ENCODE results near the gene PRSS3.
"Not testable (repeated sequence)": the region's sequence is repeated elsewhere in the genome, so short reads cannot be mapped to it uniquely, and the experiment has no call there.

Gene PRSS3

DNA sequence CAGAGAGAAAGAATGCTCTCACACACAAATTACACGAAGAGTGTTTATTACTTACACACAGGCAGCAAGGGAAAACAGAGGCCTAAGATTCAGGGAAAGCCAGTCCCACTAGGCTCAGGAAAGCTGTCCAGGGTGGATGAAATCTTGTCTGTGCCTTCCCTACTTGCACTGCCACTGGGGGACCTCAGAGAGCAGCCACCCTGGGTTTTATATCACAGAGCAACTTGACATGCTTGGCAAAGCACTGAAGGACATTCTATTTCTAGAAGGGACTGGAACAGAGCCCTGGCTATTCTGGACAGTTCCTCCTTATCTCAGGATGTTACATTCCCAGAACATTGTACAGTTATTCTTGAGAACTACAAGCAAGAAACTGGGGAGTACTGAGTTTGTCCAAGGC lies 7.5 kb upstream of the PRSS3 start:
- DNase-seq, result no peak

DNA sequence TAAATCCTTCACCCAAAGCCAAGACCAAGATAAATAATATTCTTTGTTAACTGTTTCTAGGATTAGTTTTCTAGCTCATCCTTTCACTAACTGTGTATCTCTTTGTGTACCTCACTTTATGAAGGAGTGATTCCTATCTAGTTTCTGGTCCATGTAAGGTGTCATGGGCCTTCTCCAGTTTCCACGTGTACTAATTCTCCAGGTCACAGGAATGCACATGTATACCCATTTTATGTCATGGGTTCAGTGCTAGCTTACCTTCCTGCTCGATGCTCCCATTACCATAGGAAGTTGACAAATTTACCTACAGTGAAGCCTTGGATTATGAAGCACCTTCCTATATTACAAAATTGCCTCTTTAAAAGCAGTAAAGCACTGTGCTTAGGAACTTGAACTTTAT lies 5.9 kb upstream of the PRSS3 start:
- DNase-seq, result not testable (repeated sequence)

GRCh38 chr9:33791117-33791516 lies 4.2 kb upstream of the PRSS3 start:
- peak in 1 of 2 donors; percentile 35 for DNase-seq

- not testable (repeated sequence) for DNase-seq
These were observed 1.9 kb upstream of the PRSS3 start for GRCh38 chr9:33793496-33793895.

- DNase-seq, result no peak
These were observed 801 bp upstream of the PRSS3 start for GRCh38 chr9:33794560-33794959.

- no peak for DNase-seq
These were observed 458 bp downstream of the PRSS3 start for GRCh38 chr9:33795819-33796218.

DNA sequence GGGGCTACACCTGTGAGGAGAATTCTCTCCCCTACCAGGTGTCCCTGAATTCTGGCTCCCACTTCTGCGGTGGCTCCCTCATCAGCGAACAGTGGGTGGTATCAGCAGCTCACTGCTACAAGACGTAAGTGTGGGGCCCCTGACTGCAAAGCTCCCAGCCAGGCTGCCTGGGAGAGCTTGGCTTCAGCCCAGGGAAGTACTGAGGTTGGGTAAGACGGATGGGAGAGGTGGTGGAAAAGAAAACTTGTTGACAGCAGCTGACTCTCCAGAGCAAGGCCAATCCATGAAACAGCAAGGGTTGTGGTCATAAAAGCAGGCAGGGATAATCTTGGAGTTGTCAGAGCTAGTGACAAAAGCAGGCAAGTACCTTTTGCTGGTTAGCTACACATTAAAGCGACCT lies 1.3 kb downstream of the PRSS3 start:
- DNase-seq, result not testable (repeated sequence)

DNA sequence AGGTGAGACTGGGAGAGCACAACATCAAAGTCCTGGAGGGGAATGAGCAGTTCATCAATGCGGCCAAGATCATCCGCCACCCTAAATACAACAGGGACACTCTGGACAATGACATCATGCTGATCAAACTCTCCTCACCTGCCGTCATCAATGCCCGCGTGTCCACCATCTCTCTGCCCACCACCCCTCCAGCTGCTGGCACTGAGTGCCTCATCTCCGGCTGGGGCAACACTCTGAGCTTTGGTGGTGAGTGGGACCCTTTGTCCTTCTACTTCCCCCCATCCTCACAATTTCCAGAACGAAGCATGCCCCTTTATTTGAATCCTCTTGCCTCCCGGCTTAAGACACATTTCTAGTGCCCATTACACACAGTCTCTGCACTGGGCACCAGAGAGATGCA lies 2.5 kb downstream of the PRSS3 start:
- no peak for DNase-seq

DNA sequence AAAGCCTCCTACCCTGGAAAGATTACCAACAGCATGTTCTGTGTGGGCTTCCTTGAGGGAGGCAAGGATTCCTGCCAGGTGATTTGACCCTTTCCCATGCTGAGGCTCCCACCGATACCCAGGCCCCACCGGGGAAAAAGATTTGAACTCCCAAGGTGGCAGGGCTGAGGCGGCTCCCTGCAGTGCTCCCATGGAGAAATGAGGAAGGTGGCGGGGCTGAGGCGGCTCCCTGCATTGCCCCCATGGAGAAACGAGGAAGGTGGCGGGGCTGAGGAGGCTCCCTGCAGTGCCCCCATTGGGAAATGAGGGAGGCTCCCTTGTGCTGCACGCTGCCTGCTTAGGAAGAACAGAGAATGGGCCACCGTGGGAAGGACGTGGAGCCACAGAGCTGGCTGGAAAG lies 3.2 kb downstream of the PRSS3 start:
- no peak for DNase-seq

GRCh38 chr9:33799928-33800704 lies 4.8 kb downstream of the PRSS3 start:
- DNase-seq, result no peak

DNA sequence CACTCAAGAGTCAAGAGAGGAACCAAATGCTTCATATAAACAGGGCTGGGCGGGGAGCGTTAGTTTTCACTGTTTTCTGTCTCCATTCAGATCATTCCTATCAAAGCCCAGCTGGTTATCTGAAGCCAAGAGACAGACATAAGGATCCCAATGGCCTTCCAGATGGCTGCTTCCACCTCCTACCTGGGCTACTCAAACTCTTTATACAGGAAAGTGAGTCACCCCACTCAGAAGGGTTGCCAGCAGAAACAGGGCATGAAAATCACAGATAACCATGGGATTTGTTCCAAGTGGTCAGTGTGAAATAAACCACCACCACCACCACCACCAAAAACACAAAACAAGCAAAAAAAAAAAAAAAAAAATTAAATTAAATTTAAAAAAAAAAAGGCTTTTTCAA lies 5.5 kb downstream of the PRSS3 start:
- DNase-seq, result no peak

- not testable (repeated sequence) for DNase-seq
These were observed 6.7 kb downstream of the PRSS3 start for GRCh38 chr9:33801943-33802500.

DNA sequence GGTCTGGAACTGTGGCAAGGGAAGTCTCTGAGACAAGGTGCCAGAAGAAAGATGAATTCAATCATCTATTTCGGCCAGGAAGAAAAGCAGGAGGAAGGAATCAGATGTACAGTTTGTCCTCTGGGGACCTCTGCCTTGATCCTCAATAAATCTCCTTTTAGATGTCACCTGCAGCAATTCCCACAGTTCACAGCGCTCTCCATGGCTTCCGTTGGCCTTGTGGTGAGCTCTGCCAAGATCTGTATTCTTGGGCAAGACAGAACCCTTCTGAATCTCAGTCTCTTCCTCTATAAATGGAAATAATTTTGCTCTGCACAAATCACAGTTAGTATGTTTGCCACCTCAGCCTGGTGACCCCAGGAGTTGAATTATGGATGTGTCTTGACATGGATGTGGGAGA lies 8.8 kb downstream of the PRSS3 start:
- DNase-seq, result not testable (repeated sequence)

GRCh38 chr9:33807156-33807555 lies 11.8 kb downstream of the PRSS3 start:
- not testable (repeated sequence) for DNase-seq

GRCh38 chr9:33808979-33809322 lies 13.6 kb downstream of the PRSS3 start:
- DNase-seq, result not testable (repeated sequence)

GRCh38 chr9:33809506-33809905 lies 14.1 kb downstream of the PRSS3 start:
- no peak for DNase-seq

DNA sequence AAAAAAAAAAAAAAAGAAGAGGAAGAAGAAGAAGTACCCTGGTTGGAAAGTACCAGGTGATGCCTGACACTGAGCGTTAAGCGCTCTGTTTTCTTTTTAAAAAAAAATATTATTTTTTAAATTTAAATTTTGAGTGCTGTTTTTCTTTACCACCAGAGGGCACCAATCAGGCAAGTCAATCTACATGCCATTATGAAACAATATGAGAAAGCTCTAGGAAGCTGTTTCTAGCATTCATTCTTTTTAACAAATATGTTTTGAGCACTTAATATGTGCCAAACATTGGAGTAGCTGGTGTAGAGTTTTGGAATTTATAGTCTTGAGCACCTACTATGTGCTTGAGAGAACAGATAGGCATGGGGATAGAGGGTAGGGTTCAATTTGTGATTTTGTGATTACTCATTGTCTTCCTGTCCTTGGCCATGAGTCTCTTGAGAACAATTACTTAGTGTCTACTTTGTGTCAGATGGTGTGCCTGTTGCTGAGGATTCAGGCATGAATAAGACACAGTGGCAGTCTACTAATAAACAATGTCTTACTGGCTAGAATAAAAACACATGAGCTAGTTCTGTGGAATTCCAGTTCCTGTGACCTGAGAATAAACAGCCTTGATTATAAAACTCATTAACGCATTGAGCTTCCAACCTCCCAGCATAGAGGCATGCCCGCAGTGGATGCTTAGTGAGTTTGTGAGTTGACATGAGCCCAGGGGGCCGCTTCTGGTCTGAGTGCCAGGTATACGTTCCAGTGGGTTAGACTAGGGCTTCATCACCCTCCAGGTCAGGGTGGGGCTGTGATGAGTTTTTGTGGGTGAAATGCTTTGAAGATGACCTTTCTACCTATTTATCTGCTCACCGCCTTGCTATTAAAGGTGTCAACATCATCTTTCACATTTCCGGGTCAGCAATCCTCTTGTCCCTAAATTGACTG lies 18.6 kb downstream of the PRSS3 start:
- DNase-seq, result peak; percentile 58 to 69

- no peak for DNase-seq
These were observed 20.4 kb downstream of the PRSS3 start for GRCh38 chr9:33815781-33816180.

- DNase-seq, result peak; percentile 92 to 95
These were observed 21.2 kb downstream of the PRSS3 start, which contains the start of gene UBE2R2 for GRCh38 chr9:33816327-33817252. UBE2R2 (plus strand) TSS chr9:33817160; CDS start chr9:33817758, 598 bp downstream.

DNA sequence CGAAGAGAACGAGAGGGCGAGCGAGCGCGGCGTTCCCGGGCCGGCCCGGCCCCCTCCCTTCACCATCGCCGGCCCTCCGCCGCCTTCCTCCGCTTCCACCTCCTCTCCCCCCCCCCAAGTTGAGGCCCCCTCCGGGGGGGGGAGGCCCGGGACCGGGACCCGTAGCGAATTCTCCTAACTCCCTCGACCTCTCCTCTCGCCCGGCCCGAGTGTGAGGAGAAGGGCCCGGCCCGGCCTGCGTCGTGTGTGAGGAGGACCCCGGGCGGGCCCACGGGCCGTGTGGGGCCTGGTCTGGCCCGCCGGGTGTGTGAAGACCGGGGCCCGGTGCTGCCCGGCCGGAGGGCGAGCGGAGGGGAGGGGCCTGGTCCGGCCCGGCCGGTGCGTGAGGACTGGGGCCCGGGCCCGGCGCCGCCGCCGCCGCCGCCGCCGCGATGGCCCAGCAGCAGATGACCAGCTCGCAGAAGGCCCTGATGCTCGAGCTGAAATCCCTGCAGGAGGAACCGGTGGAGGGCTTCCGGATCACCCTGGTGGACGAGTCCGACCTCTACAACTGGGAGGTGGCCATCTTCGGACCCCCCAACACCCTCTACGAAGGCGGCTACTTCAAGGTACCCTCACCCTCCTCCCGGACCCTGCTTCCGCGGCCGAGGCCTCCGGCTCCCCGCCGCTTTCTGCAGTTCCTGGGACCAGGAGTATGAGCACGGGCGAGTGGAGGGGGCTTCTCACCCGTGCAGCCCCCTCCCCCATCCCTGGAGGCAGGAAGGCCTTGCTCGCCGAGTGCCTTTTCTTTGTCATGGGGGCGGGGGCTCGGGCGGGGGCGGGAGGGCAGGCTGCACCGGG lies 22.2 kb downstream of the PRSS3 start:
- DNase-seq, result peak; percentile 55 to 63

DNA sequence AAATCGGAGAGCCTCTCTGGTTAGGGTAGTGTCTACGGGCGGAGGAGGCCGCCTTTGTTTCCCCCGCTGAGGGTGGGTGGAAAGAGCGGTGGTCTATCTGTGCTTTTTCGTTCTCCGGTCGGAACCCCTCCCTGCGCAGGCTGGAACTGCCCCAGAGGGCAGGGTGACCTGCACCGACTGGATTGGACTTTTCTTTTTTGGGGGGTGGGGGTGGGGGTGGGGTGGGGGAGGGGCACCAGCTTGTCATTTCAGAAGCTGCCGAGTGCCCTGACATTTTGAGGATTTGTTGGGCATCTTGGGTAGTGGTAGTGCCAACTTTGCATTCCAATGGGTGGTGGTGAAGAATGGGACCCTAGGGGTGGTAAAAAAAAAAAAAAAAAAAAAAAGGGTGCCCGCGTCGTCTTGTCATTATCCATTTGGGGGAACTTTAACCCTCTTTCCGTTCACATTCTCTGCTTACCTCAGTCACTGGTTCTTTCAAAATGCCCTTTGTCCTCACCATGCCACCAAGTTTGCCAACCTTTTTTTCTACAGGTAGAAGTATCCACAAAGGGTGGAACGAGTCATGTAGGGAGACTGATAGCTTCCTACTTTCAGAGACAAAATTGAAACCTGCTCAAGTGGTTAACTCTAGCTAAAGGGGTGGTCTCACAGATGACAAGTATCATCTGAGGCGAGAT lies 22.9 kb downstream of the PRSS3 start:
- DNase-seq, result no peak

All from inflammatory macrophage treated with lipopolysaccharide for 1 hour (primary cell).